Measurements from ENCODE around the gene ZNF236. TPM values are rescaled to one million over a fixed set of nuclear protein-coding genes. Genes with fewer than 3 reads are reported as not detected.

Gene ZNF236
- total RNA-seq, 4 donors from 2014 or later, result 15.6 to 28.0 (median 20.6) TPM

DNA sequence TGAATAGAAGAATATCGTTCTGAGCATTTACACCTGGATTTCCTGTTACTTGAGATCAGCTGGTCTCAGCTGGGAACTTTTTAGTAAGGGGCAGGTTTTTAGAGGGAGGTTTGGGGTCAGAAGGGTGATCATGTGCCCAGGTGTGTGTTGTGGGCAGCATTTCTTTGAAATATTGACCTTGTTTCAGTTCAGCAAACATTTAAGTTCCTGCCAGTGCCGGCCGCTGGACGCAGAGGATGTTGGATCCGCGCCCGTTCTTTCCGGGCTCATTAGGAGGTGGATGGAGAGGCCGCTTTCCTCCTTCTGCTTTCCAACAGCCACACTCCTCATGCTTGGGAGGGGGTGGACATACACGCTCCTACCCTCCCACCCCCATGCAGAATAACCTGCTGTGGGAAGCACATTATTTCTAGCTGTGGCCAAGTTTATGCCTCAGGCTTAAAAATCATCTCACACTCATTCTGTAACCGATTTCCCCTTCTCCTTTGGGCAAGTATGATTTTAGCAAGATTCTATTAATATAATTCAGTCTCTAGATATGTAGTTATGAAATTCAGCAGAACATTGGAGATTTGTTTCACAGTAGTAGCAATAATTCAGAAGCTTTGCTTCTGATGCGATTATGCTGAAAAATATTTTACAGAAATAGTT lies 131.4 kb downstream of the ZNF236 start:
- no peaks in the 10 kb centered on the region for H3K9me3 ChIP-seq
- no peak for TF ChIP-seq POLR2A (IDR thresholded peaks at IDR 0.05)
- TF ChIP-seq, protein P1, sequence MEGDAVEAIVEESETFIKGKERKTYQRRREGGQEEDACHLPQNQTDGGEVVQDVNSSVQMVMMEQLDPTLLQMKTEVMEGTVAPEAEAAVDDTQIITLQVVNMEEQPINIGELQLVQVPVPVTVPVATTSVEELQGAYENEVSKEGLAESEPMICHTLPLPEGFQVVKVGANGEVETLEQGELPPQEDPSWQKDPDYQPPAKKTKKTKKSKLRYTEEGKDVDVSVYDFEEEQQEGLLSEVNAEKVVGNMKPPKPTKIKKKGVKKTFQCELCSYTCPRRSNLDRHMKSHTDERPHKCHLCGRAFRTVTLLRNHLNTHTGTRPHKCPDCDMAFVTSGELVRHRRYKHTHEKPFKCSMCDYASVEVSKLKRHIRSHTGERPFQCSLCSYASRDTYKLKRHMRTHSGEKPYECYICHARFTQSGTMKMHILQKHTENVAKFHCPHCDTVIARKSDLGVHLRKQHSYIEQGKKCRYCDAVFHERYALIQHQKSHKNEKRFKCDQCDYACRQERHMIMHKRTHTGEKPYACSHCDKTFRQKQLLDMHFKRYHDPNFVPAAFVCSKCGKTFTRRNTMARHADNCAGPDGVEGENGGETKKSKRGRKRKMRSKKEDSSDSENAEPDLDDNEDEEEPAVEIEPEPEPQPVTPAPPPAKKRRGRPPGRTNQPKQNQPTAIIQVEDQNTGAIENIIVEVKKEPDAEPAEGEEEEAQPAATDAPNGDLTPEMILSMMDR (IDR thresholded peaks at IDR 0.05), result no peak
- H3K4me1 ChIP-seq, result peaks cover 40 to 58% of the 10 kb centered on the region in 2 donors
- peak; percentile 97 to 98 for DNase-seq
- no peak overlapping the region for H3K4me3 ChIP-seq (replicated peaks in 1 of 3)
- H3K27me3 ChIP-seq, result no peaks in the 10 kb centered on the region
- 16 to 21% methylated on average over 12 of the region's 12 CpGs for WGBS, 2 donors
- H3K27ac ChIP-seq, result peak overlapping the region; percentile 73 to 95 (median 89)
- intact Hi-C loops (cut with DNase I), result no loop called here
- H3K36me3 ChIP-seq, result no peaks in the 10 kb centered on the region

DNA sequence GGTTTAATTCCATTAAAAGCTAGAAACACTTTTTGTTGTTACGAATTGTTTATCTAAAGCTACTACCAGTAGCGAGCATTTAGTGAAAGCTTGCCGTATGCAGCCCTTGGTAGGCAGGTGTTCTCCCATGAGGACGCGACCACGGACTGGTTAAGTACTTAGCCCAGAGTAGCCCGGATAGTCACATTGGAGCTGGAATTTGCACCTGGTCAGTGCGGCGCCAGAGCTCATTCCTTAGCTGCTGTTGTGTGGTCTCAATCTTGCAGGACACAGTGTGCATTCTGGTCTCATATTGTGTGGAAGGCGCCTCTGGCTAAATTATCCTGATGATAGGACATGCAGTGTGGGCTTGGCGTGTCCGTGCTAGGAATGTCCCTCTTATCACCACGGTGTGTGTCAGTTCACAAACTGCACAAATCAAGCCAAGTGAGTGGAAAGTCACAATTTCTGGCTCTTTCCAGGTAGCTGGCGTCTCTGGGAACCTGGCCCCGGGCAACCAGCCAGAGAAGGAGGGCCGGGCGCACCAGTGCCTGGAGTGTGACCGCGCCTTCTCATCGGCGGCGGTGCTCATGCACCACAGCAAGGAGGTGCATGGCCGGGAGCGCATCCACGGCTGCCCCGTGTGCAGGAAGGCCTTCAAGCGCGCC lies 133.3 kb downstream of the ZNF236 start:
- WGBS, 2 donors, result 46 to 53% methylated on average over 21 to 27 of the region's 28 CpGs
- H3K4me1 ChIP-seq, result peaks cover 40 to 58% of the 10 kb centered on the region in 2 donors

DNA sequence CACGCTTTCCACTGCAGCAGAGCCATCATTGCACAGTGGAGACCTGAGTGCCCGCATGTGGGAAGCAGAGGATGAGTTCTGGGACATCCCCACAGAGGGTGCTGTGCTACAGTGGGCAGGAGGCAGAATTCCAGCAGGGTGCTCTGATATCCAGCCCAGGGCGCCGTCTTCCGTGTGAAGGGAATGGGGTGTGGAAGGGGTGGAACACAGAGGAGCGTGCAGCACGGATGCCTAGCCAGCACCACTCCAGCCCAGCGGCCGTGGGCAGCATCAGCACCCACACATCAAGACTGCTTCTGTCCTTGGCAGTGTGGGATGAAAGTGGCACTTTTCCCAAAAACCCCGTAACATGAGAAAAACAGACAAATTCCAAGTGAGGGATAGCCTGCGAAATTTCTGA lies 134.3 kb downstream of the ZNF236 start:
- H3K27me3 ChIP-seq, result no peaks in the 10 kb centered on the region
- intact Hi-C loops (cut with DNase I), result no loop called here
- H3K36me3 ChIP-seq, result peaks cover 0 to 6% of the 10 kb centered on the region in 2 donors
- TF ChIP-seq, protein P1 (IDR thresholded peaks at IDR 0.05), result no peak
- TF ChIP-seq POLR2A (IDR thresholded peaks at IDR 0.05), result no peak
- no peak for DNase-seq
- peaks cover 40 to 56% of the 10 kb centered on the region in 2 donors for H3K4me1 ChIP-seq
- 96 to 98% methylated on average over 10 to 11 of the region's 11 CpGs for WGBS, 2 donors
- peak overlapping the region in 2 of 3 donors; percentile 77 to 89 for H3K27ac ChIP-seq
- H3K9me3 ChIP-seq, result no peaks in the 10 kb centered on the region
- no peak overlapping the region for H3K4me3 ChIP-seq (replicated peaks in 1 of 3)

More for the DNA sequence above, 133.3 kb downstream of the ZNF236 start:
- intact Hi-C loops (cut with DNase I), result no loop called here
- peak in 1 of 2 donors; percentile 21 for TF ChIP-seq POLR2A (IDR thresholded peaks at IDR 0.05)
- TF ChIP-seq, protein P1 (IDR thresholded peaks at IDR 0.05), result peak in 3 of 6 experiments; percentile 8 to 22 (median 14)
- Histone ChIP-seq H3K4me3 (replicated peaks in 1 of 3) (no peak overlapping the region), H3K27me3 (no peaks in the 10 kb centered on the region), H3K9me3 (no peaks in the 10 kb centered on the region), H3K36me3 (peaks cover 0 to 4% of the 10 kb centered on the region in 2 donors), H3K27ac (peak overlapping the region in 2 of 3 donors; percentile 77 to 89)
- peak; percentile 96 to 98 for DNase-seq

DNA sequence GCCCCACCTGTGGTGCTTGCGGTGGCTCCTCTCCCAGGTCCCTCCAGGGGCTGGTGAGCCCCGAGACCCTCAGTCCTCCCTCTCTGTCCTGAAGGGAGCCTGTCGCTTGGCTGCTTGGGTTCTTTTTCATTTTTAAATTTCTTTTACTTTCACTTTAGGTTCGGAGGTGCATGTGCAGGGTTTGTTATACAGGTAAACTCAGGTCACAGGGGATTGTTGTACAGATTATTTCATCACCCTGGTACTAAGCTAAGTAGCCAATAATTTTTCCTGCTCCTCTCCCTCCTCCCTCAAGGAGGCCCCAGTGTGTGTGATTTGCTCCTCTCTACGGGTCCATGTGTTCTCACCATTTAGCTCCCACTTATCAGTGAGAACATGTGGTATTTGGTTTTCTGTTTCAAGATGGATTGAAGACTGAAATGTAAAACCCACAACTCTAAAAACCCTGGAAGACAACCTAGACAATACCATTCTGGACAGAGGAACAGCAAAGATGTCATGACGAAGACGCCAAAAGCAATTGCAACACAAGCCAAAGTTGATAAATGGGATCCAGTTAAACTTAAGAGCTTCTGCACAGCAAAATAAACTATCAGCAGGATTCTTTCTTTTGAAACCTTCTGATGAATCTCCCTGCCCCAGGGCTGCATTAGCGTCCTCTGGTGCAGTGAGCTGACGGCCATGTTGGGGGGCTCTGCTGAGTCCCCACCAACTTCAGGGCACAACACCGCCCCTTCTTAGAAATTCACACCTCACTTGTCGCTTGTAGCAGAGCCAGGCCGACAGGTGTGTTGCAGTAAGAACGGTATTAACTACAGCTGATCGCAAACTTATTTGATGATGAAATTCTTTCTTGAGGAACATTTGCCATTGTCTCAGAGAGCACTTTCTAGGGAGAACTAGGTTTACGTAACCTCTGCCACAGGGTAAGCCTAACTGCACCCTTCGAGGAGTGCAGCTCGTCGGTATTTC lies 135.3 kb downstream of the ZNF236 start:
- H3K4me3 ChIP-seq (replicated peaks in 1 of 3), result no peak overlapping the region
- TF ChIP-seq, protein P1 (IDR thresholded peaks at IDR 0.05), result no peak
- TF ChIP-seq POLR2A (IDR thresholded peaks at IDR 0.05), result no peak
- H3K27ac ChIP-seq, result no peak overlapping the region
- peaks cover 34 to 46% of the 10 kb centered on the region in 2 donors for H3K4me1 ChIP-seq
- no peak for DNase-seq
- 89 to 95% methylated on average over 18 of the region's 18 CpGs for WGBS, 2 donors
- peaks cover 0 to 6% of the 10 kb centered on the region in 2 donors for H3K36me3 ChIP-seq
- intact Hi-C loops (cut with DNase I), result no loop called here
- H3K27me3 ChIP-seq, result no peaks in the 10 kb centered on the region
- H3K9me3 ChIP-seq, result no peaks in the 10 kb centered on the region
